ENCODE results near the gene SLC22A6.
"Not testable (repeated sequence)": the region's sequence is repeated elsewhere in the genome, so short reads cannot be mapped to it uniquely, and the experiment has no call there.

DNA sequence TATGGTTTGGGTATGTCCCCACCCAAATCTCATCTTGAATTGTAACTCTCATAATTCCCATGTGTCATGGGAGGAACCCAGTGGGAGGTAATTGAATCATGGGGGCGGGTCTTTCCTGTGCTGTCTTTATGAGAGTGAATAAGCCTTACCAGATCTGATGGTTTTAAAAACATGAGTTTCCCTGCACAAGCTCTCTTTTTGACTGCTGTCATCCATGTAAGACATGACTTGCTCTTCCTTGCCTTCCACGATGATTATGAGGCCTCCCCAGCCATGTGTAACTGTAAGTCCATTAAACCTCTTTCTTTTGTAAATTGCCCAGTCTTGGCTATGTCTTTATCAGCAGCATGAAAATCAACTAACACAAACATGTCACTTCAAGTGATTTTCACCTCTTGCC, 47.2 kb downstream of the SLC22A6 start:
- TF ChIP-seq YY1 (IDR thresholded peaks at IDR 0.05; ENCODE audit: insufficient read depth, insufficient read length); ZNF274 (IDR thresholded peaks at IDR 0.05; ENCODE audit: low read depth, low read length); SUZ12 (IDR thresholded peaks at IDR 0.05; ENCODE audit: extremely low read depth, insufficient read depth, insufficient read length): not testable (repeated sequence)

Measured in NT2/D1 (cell line).